T-helper 17 cell (primary cell): ENCODE results near the gene AGBL2. TPM values are rescaled to one million over a fixed set of nuclear protein-coding genes. Genes with fewer than 3 reads are reported as not detected.
A peak's percentile ranks its signal among the peaks of the same experiment; 100 is the strongest.
"Not testable (repeated sequence)": the region's sequence is repeated elsewhere in the genome, so short reads cannot be mapped to it uniquely, and the experiment has no call there.

ENCODE experiments used
- ATAC-seq: fragments of 150-1000 bp; cut with Tn5 transposase; 2 replicates; pipeline ENCODE4 v1.10.0; 2021; ENCODE audit warnings: mild to moderate bottlenecking, moderate library complexity
- DNase-seq, 3 donors: peaks; one replicate each; pipeline versions ENCODE4 v3.0.0 to v3.0.0-alpha.2; 2020 to 2021
- H3K9me3 ChIP-seq: one replicate; pipeline ENCODE4 v1.7.0; 2013; ENCODE audit warnings: low read length, mild to moderate bottlenecking; ENCODE audit not compliant: control insufficient read depth, poor library complexity, severe bottlenecking
- H3K27ac Mint-ChIP-seq: one replicate; pipeline ENCODE4 v1.8.0; 2022; ENCODE audit warnings: mild to moderate bottlenecking, moderate library complexity, mixed read lengths
- H3K27me3 Mint-ChIP-seq: one replicate; pipeline ENCODE4 v1.8.0; 2022; ENCODE audit warnings: mixed read lengths
- H3K36me3 Mint-ChIP-seq: one replicate; pipeline ENCODE4 v1.8.0; 2022; ENCODE audit warnings: low read depth, mixed read lengths
- H3K4me1 Mint-ChIP-seq: one replicate; pipeline ENCODE4 v1.8.0; 2022; ENCODE audit warnings: mild to moderate bottlenecking, mixed read lengths
- H3K4me3 Mint-ChIP-seq: one replicate; pipeline ENCODE4 v1.8.0; 2022; ENCODE audit warnings: mild to moderate bottlenecking, moderate library complexity, mixed read lengths
- total RNA-seq, 4 donors: library from RNA in 2 of 4; stranded (reverse) in 2 of 4; gene quantifications; one replicate each; pipeline ENCODE4 v1.2.3 and lab custom pipeline; 2022 to 2026

AGBL2 gene
- total RNA-seq, 2 donors from 2014 or later: 5.8 to 8.2 TPM

GRCh38 chr11:47642099-47642855, 72.9 kb downstream of the AGBL2 start, which contains the start of gene MTCH2:
TSS of gene MTCH2 (minus strand) at chr11:47642559. CDS start at chr11:47642465, 94 bp downstream.
- H3K4me1 Mint-ChIP-seq: peaks cover 17% of the 10 kb centered on the region
- peak within 1 kb of the TSS; percentile 97 for H3K27ac Mint-ChIP-seq
- H3K27me3 Mint-ChIP-seq: no peaks in the 10 kb centered on the region
- DNase-seq (peak; percentile 91 to 95 (median 94)), ATAC-seq (peak; percentile 92)
- no peaks in the 10 kb centered on the region for H3K36me3 Mint-ChIP-seq
- peak within 1 kb of the TSS; percentile 94 for H3K4me3 Mint-ChIP-seq
- no peaks in the 10 kb centered on the region for H3K9me3 ChIP-seq

GRCh38 chr11:47641600-47642098, 73.5 kb downstream of the AGBL2 start:
- H3K9me3 ChIP-seq: no peaks in the 10 kb centered on the region
- Mint-ChIP-seq H3K4me3 (peak overlapping the region; percentile 94), H3K36me3 (no peaks in the 10 kb centered on the region), H3K4me1 (peaks cover 17% of the 10 kb centered on the region), H3K27me3 (no peaks in the 10 kb centered on the region), H3K27ac (peak overlapping the region; percentile 97)
- ATAC-seq (no peak), DNase-seq (no peak)

GRCh38 chr11:47640506-47640905, 74.7 kb downstream of the AGBL2 start:
- H3K4me3 Mint-ChIP-seq, H3K36me3 Mint-ChIP-seq, DNase-seq, H3K27me3 Mint-ChIP-seq, ATAC-seq, H3K9me3 ChIP-seq: not testable (repeated sequence)
- peak overlapping the region; percentile 97 for H3K27ac Mint-ChIP-seq
- peaks cover 17% of the 10 kb centered on the region for H3K4me1 Mint-ChIP-seq

GRCh38 chr11:47636331-47636730, 78.8 kb downstream of the AGBL2 start:
- not testable (repeated sequence) for H3K4me1 Mint-ChIP-seq, H3K36me3 Mint-ChIP-seq, H3K27me3 Mint-ChIP-seq, H3K4me3 Mint-ChIP-seq, DNase-seq, H3K9me3 ChIP-seq, H3K27ac Mint-ChIP-seq, ATAC-seq

GRCh38 chr11:47631473-47631872, 83.7 kb downstream of the AGBL2 start:
- no peak for DNase-seq
- H3K27ac Mint-ChIP-seq: no peak overlapping the region
- H3K27me3 Mint-ChIP-seq: no peaks in the 10 kb centered on the region
- H3K9me3 ChIP-seq: no peaks in the 10 kb centered on the region
- no peaks in the 10 kb centered on the region for H3K4me1 Mint-ChIP-seq
- no peak for ATAC-seq
- no peaks in the 10 kb centered on the region for H3K36me3 Mint-ChIP-seq
- H3K4me3 Mint-ChIP-seq: no peak overlapping the region

GRCh38 chr11:47628026-47628425, 87.1 kb downstream of the AGBL2 start:
- no peak for ATAC-seq
- peaks cover 2% of the 10 kb centered on the region for H3K4me1 Mint-ChIP-seq

GRCh38 chr11:47626234-47626633, 88.9 kb downstream of the AGBL2 start:
- H3K4me1 Mint-ChIP-seq: peaks cover 2% of the 10 kb centered on the region
- no peaks in the 10 kb centered on the region for H3K9me3 ChIP-seq
- DNase-seq (no peak), ATAC-seq (no peak)
- peaks cover 2% of the 10 kb centered on the region for H3K36me3 Mint-ChIP-seq
- no peaks in the 10 kb centered on the region for H3K27me3 Mint-ChIP-seq
- no peak overlapping the region for H3K4me3 Mint-ChIP-seq
- H3K27ac Mint-ChIP-seq: no peak overlapping the region

More at GRCh38 chr11:47628026-47628425, 87.1 kb downstream of the AGBL2 start:
- Mint-ChIP-seq H3K27ac (no peak overlapping the region), H3K4me3 (no peak overlapping the region), H3K36me3 (peaks cover 2% of the 10 kb centered on the region), H3K27me3 (no peaks in the 10 kb centered on the region)
- DNase-seq: no peak
- H3K9me3 ChIP-seq: no peaks in the 10 kb centered on the region

- H3K36me3 Mint-ChIP-seq: peaks cover 5% of the 10 kb centered on the region
- H3K27me3 Mint-ChIP-seq: no peaks in the 10 kb centered on the region
- no peak for DNase-seq
- no peak for ATAC-seq
- H3K4me3 Mint-ChIP-seq: no peak overlapping the region
- no peaks in the 10 kb centered on the region for H3K9me3 ChIP-seq
- H3K4me1 Mint-ChIP-seq: peaks cover 2% of the 10 kb centered on the region
- no peak overlapping the region for H3K27ac Mint-ChIP-seq
Observed at GRCh38 chr11:47620836-47621378, 94.3 kb downstream of the AGBL2 start.

- H3K9me3 ChIP-seq: no peaks in the 10 kb centered on the region
- no peak for ATAC-seq
- H3K4me3 Mint-ChIP-seq: no peak overlapping the region
- no peak for DNase-seq
- no peaks in the 10 kb centered on the region for H3K27me3 Mint-ChIP-seq
- no peak overlapping the region for H3K27ac Mint-ChIP-seq
- no peaks in the 10 kb centered on the region for H3K4me1 Mint-ChIP-seq
- peaks cover 3% of the 10 kb centered on the region for H3K36me3 Mint-ChIP-seq
Observed at GRCh38 chr11:47617417-47617809, 97.8 kb downstream of the AGBL2 start.

GRCh38 chr11:47616726-47617416, 98.3 kb downstream of the AGBL2 start:
- no peaks in the 10 kb centered on the region for H3K9me3 ChIP-seq
- no peak for DNase-seq
- no peak overlapping the region for H3K27ac Mint-ChIP-seq
- H3K4me1 Mint-ChIP-seq: no peaks in the 10 kb centered on the region
- no peak overlapping the region for H3K4me3 Mint-ChIP-seq
- ATAC-seq: no peak
- H3K27me3 Mint-ChIP-seq: no peaks in the 10 kb centered on the region
- H3K36me3 Mint-ChIP-seq: peaks cover 3% of the 10 kb centered on the region

GRCh38 chr11:47615249-47615648, 99.9 kb downstream of the AGBL2 start:
- no peaks in the 10 kb centered on the region for H3K4me1 Mint-ChIP-seq
- H3K9me3 ChIP-seq: no peaks in the 10 kb centered on the region
- no peak for ATAC-seq
- H3K36me3 Mint-ChIP-seq: peaks cover 3% of the 10 kb centered on the region
- no peaks in the 10 kb centered on the region for H3K27me3 Mint-ChIP-seq
- no peak for DNase-seq
- H3K4me3 Mint-ChIP-seq: no peak overlapping the region
- H3K27ac Mint-ChIP-seq: no peak overlapping the region

- DNase-seq (no peak), ATAC-seq (no peak)
- Mint-ChIP-seq H3K36me3 (peaks cover 5% of the 10 kb centered on the region), H3K27ac (no peak overlapping the region), H3K4me1 (no peaks in the 10 kb centered on the region), H3K27me3 (no peaks in the 10 kb centered on the region), H3K4me3 (no peak overlapping the region)
- no peaks in the 10 kb centered on the region for H3K9me3 ChIP-seq
Observed at GRCh38 chr11:47611348-47611794, 103.8 kb downstream of the AGBL2 start.

- Mint-ChIP-seq H3K27me3 (no peaks in the 10 kb centered on the region), H3K4me1 (no peaks in the 10 kb centered on the region), H3K4me3 (no peak overlapping the region), H3K36me3 (peaks cover 5% of the 10 kb centered on the region), H3K27ac (no peak overlapping the region)
- no peaks in the 10 kb centered on the region for H3K9me3 ChIP-seq
- ATAC-seq (no peak), DNase-seq (no peak)
Observed at GRCh38 chr11:47609675-47610074, 105.5 kb downstream of the AGBL2 start.
